Pancreas (tissue), 10 donors: ENCODE data around the gene SPRED1. TPM values are rescaled to one million over a fixed set of nuclear protein-coding genes. Genes with fewer than 3 reads are reported as not detected.

Experiments
- ATAC-seq, 4 donors: fragments of 200-7000 bp; cut with Tn5 transposase; one replicate each; pipeline versions ENCODE4 v1.8.0 to v1.9.1; 2020; ENCODE audit warnings: mild to moderate bottlenecking in 4 of 4, moderate library complexity in 4 of 4
- DNase-seq, 6 donors: peaks; one replicate each; pipeline ENCODE4 v3.0.0-alpha.2; 2020
- FAIRE-seq: peaks from 2 replicates; lab custom pipeline; 2012; peaks lifted over from hg19 to GRCh38; lab: Jason Lieb, UNC
- H3K27ac ChIP-seq, 4 donors: fragments of 200-600 bp; sonication (generic); 1 replicate in 3 of 4; 2 replicates in 1 of 4; pipeline versions ENCODE4 v1.5.0 to v1.8.0; 2020
- H3K27me3 ChIP-seq, 4 donors: fragments of 200-600 bp; one replicate each; pipeline ENCODE4 v1.8.0; 2021
- H3K36me3 ChIP-seq, 3 donors: fragments of 200-600 bp; sonication (generic) in 1 of 3; one replicate each; pipeline versions ENCODE4 v1.5.0 to v1.8.0; 2020 to 2021
- H3K4me1 ChIP-seq, 3 donors: fragments of 200-600 bp; one replicate each; pipeline ENCODE4 v1.8.0; 2021
- H3K4me3 ChIP-seq, 4 donors: fragments of 200-600 bp; sonication (generic) in 2 of 4; one replicate each; pipeline versions ENCODE4 v1.5.0 to v1.8.0; 2020 to 2021
- H3K9me3 ChIP-seq, 4 donors: fragments of 200-600 bp; one replicate each; pipeline ENCODE4 v1.8.0; 2021
- WGBS, 2 donors: extraction: QIAGEN DNeasy Blood & Tissue Kit; methylation state at CpG; one replicate each; pipeline ENCODE4 v1.1.7; 2013; 5-methylcytosine and 5-hydroxymethylcytosine counted together
- intact Hi-C, 3 donors: fragments of 100-400 bp; cut with DNase I; formaldehyde crosslinking; loops; one replicate each; pipeline versions ENCODE4 v1.11.1 to v1.14.2; 2022
- polyA plus RNA-seq, 2 donors: library from polyadenylated mRNA; stranded (reverse); fragments of 200-250 nt; gene quantifications; one replicate each; pipeline ENCODE4 v1.2.3, GENCODE V29; 2013
- total RNA-seq, 6 donors: library from RNA; stranded (reverse); fragmentation: NEBNext Ultra II Directional in 4 of 6; extraction: Animal tissue kit (Norgen Biotek cat#: 25700) in 4 of 6; gene quantifications; one replicate each; pipeline versions ENCODE4 v1.2.1 to v1.2.4, GENCODE V29; 2021 to 2023
- TF ChIP-seq, protein P1 (sequence below), 4 donors: fragments of 200-600 bp; sonication (generic) in 3 of 4; IDR thresholded peaks; one replicate each; pipeline versions ENCODE4 v1.5.0 to v1.8.0; 2021; ENCODE audit warnings: antibody characterized with exemption in 4 of 4
- donor health status: healthy with polysubstance abuse.
- donor health status: DM: no; HTN: no; CAD: no; lungs with moderate emphysema.
- donor health status: DM: no; HTN: no; CAD: no.
- donor health status: control.
- donor health status: control.
- donor health status: Bipolar disorder and iron deficiency.
- donor health status: DM: yes; HTN: yes; CAD: no.
- donor health status: DM: no; HTN: no; CAD: no.
- donor health status: DM: no; HTN: no; CAD: no.
- donor health status: DM: yes; HTN: yes; CAD: no.

Gene SPRED1
- total and polyA plus RNA-seq, 8 donors = 2.5 to 19.2 (median 6.5) TPM

DNA sequence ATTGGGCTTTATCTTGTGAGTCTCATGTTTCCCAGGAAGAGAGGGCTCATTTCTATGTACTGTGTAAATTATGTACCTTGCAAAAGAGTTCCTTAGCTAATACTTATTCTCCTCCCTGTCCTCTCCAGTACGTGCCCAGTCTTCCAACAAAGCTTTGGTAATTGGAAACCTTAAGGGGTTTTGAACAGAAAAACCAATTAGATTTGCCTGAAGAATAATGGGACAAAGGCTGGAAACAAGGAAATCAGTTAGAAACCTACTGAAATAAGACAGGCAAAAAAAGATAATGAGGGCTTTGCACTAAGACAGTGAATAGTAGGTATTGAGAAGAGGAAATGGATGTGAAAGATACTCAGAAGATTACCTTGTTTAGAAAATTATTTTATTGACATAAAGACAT lies 82.5 kb downstream of the SPRED1 start:
- DNase-seq (no peak), ATAC-seq (no peak), FAIRE-seq (no peak)
- Histone ChIP-seq H3K27ac (no peak overlapping the region), H3K4me3 (no peak overlapping the region), H3K36me3 (no peaks in the 10 kb centered on the region), H3K9me3 (no peaks in the 10 kb centered on the region), H3K4me1 (no peaks in the 10 kb centered on the region), H3K27me3 (no peaks in the 10 kb centered on the region)
- intact Hi-C loops = no loop called here
- TF ChIP-seq, protein P1, sequence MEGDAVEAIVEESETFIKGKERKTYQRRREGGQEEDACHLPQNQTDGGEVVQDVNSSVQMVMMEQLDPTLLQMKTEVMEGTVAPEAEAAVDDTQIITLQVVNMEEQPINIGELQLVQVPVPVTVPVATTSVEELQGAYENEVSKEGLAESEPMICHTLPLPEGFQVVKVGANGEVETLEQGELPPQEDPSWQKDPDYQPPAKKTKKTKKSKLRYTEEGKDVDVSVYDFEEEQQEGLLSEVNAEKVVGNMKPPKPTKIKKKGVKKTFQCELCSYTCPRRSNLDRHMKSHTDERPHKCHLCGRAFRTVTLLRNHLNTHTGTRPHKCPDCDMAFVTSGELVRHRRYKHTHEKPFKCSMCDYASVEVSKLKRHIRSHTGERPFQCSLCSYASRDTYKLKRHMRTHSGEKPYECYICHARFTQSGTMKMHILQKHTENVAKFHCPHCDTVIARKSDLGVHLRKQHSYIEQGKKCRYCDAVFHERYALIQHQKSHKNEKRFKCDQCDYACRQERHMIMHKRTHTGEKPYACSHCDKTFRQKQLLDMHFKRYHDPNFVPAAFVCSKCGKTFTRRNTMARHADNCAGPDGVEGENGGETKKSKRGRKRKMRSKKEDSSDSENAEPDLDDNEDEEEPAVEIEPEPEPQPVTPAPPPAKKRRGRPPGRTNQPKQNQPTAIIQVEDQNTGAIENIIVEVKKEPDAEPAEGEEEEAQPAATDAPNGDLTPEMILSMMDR (IDR thresholded peaks at IDR 0.05) = no peak
- WGBS, 2 donors = 0 to 2% methylated on average over 1 of the region's 1 CpG

DNA sequence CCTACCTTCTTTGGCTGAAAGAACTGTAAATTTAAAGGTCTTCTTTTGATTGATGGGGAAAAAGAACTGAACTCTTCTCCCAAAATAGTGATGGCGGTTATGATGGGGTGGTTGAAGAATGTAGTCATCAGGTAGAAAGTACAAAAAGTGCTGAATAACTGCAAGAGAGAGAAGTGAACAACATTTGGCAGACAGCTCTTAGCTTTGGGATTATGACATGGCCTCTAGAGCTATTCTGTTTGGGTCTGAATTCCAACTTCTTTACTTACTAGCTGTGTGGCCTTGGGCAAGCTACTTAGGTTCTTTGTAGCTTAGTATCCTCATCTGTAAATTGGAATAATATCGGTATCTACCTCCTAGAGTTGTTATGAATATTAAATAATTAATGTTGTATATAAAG lies 91.7 kb downstream of the SPRED1 start:
- Histone ChIP-seq H3K27ac (no peak overlapping the region), H3K9me3 (no peaks in the 10 kb centered on the region), H3K4me3 (no peak overlapping the region), H3K27me3 (no peaks in the 10 kb centered on the region), H3K36me3 (no peaks in the 10 kb centered on the region), H3K4me1 (no peaks in the 10 kb centered on the region)
- TF ChIP-seq, protein P1 (IDR thresholded peaks at IDR 0.05) = no peak
- ATAC-seq = no peak
- no peak for DNase-seq
- intact Hi-C loops = no loop called here
- FAIRE-seq = no peak
- 90 to 92% methylated on average over 2 of the region's 2 CpGs for WGBS, 2 donors

DNA sequence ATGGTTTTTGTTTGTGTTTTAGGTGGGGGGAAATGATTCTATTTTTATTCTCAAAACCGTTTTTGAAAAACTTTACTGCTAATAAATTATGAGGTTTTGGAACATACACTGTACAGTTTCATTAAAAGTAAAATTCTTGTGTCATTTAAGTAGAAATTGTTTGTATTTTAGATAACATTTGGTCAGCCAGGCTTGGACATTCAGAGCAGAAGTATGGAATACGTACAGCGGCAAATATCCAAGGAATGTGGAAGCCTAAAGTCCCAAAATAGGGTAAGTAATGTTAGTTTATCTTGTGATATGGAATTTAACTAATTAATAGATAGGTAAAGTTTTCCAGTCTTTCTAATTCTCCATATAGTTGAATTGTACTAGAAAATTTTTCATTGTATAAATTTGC lies 96.6 kb downstream of the SPRED1 start:
- Histone ChIP-seq H3K9me3 (no peaks in the 10 kb centered on the region), H3K4me3 (no peak overlapping the region), H3K4me1 (no peaks in the 10 kb centered on the region), H3K27ac (no peak overlapping the region), H3K27me3 (no peaks in the 10 kb centered on the region), H3K36me3 (no peaks in the 10 kb centered on the region)
- FAIRE-seq = peak; percentile 9
- no peak for DNase-seq
- TF ChIP-seq, protein P1 (IDR thresholded peaks at IDR 0.05) = no peak
- ATAC-seq = no peak
- 78 to 84% methylated on average over 3 of the region's 3 CpGs for WGBS, 2 donors
- intact Hi-C loops = no loop called here

DNA sequence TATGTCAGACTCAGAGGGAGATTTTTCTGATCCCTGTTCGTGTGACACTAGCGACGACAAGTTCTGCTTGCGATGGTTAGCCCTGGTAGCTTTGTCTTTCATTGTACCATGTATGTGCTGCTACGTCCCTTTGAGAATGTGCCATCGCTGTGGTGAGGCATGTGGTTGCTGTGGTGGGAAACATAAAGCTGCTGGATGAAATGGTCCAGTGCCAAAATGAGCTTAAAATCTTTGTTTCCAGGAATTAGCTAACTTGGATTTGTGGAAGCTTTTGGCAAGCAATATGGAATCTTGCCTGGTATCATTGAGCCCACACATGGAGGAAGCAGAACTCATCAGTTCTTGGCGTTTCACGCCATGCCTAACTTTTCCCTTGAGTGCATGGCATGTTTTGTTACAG lies 98.8 kb downstream of the SPRED1 start:
- ATAC-seq (no peak), FAIRE-seq (no peak), DNase-seq (no peak)
- Histone ChIP-seq H3K36me3 (no peaks in the 10 kb centered on the region), H3K9me3 (no peaks in the 10 kb centered on the region), H3K4me3 (no peak overlapping the region), H3K27me3 (no peaks in the 10 kb centered on the region), H3K27ac (no peak overlapping the region), H3K4me1 (no peaks in the 10 kb centered on the region)
- WGBS, 2 donors = 90% methylated on average over 8 of the region's 8 CpGs
- TF ChIP-seq, protein P1 (IDR thresholded peaks at IDR 0.05) = no peak
- intact Hi-C loops = no loop called here

DNA sequence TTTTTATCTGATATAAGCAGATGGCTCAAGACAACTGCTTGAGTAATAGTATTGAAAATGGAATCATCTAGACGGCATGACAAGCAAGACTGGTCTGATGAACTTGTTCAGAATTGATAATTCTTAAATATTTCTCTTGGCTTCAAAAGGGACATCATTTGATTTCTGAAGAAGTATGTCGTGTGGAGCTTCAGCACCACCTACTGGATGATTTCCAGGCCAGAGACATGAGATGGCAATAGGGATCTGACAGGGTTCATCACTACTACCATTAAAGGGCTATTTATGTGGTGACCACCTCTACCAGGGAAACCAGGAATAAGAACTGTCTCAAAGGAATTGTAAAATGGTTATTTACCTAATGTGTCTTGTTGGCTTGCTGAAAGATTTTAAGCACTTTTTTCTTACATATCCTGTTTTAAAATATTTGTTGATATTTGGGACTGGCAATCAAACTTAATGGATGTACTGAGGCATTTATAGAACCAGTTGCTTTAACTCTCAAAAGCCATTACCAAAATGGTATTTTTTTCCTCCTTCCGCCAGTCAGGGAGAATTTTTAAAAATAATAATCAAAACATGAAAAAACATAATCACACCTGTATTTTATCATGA lies 101.8 kb downstream of the SPRED1 start:
- no peaks in the 10 kb centered on the region for H3K36me3 ChIP-seq
- H3K4me3 ChIP-seq = no peak overlapping the region
- no peaks in the 10 kb centered on the region for H3K9me3 ChIP-seq
- WGBS, 2 donors = 36% methylated on average over 3 of the region's 3 CpGs
- TF ChIP-seq, protein P1 (IDR thresholded peaks at IDR 0.05) = peak in 3 of 4 donors; percentile 47 to 56 (median 50)
- peak; percentile 54 for FAIRE-seq
- no peaks in the 10 kb centered on the region for H3K27me3 ChIP-seq
- no peaks in the 10 kb centered on the region for H3K4me1 ChIP-seq
- H3K27ac ChIP-seq = no peak overlapping the region
- ATAC-seq = peak in 3 of 4 donors; percentile 69 to 77 (median 72)
- intact Hi-C loops = no loop called here
- DNase-seq = peak in 2 of 6 donors; percentile 14 to 51
